HG02759 (cell line): ENCODE measurements around the gene BMAL1.
"Not testable (repeated sequence)": the region's sequence is repeated elsewhere in the genome, so short reads cannot be mapped to it uniquely, and the experiment has no call there.

Source experiments
- ATAC-seq: cut with Tn5 transposase; IDR thresholded peaks from one replicate; pipeline ENCODE4 v1.9.1; 2021; ENCODE audit warnings: mild to moderate bottlenecking, moderate library complexity; ENCODE audit not compliant: unreplicated experiment

The BMAL1 gene

DNA sequence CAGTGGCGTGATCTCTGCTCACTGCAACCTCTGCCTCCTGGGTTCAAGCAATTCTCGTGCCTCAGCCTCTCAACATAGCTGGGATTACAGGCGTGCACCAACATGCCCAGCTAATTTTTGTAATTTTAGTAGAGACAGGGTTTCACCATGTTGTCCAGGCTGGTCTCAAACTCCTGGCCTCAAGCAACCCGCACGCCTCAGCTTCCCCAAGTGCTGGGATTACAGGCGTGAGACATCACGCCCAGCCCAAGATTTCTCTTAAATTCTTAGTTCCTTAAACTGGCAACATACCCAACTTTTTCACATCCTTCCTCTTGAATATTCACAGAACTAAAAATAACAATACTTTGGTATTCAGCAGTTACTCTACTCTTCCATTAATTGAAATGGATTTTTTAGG is 159.2 kb downstream of the BMAL1 start:
- ATAC-seq = not testable (repeated sequence)
